Esophagus muscularis mucosa (tissue), 4 donors: ENCODE measurements around the gene IDE. TPM values are rescaled to one million over a fixed set of nuclear protein-coding genes. Genes with fewer than 3 reads are reported as not detected.
"Not testable (repeated sequence)": the region's sequence is repeated elsewhere in the genome, so short reads cannot be mapped to it uniquely, and the experiment has no call there.

Experiments used
- DNase-seq: peaks from one replicate; pipeline ENCODE4 v3.0.0-alpha.2; 2017; ENCODE audit errors: extremely low spot score
- H3K27ac ChIP-seq, 4 donors: fragments of 200-600 bp; sonication (generic); replicated peaks in 1 of 4; 1 replicate in 3 of 4; 2 replicates in 1 of 4; pipeline ENCODE4 v1.5.1; 2016 to 2019; ENCODE audit warnings: mild to moderate bottlenecking in 1 of 4
- H3K27me3 ChIP-seq, 4 donors: fragments of 200-600 bp; sonication (generic); one replicate each; pipeline versions ENCODE4 v1.5.1 to v1.6.0; 2016 to 2019
- H3K36me3 ChIP-seq, 4 donors: fragments of 200-600 bp; sonication (generic); one replicate each; pipeline ENCODE4 v1.5.1; 2016 to 2019
- H3K4me1 ChIP-seq, 4 donors: fragments of 200-600 bp; sonication (generic); one replicate each; pipeline ENCODE4 v1.5.1; 2016 to 2019
- H3K4me3 ChIP-seq, 4 donors: fragments of 200-600 bp; sonication (generic); 1 replicate in 2 of 4; 2 replicates in 2 of 4; pipeline ENCODE4 v1.5.1; 2016 to 2019; ENCODE audit warnings: mild to moderate bottlenecking in 4 of 4, moderate library complexity in 1 of 4
- H3K9me3 ChIP-seq, 4 donors: fragments of 200-600 bp; sonication (generic); 1 replicate in 3 of 4; 2 replicates in 1 of 4; pipeline ENCODE4 v1.5.1; 2016 to 2019
- CTCF ChIP-seq, 3 experiments: fragments of 200-600 bp in 2 of 3; fragments of 450-650 bp in 1 of 3; sonication (generic) in 2 of 3; IDR thresholded peaks; one replicate each; pipeline ENCODE4 v1.5.1; 2017 to 2019; ENCODE audit warnings: antibody characterized with exemption in 3 of 3, mild to moderate bottlenecking in 2 of 3, moderate library complexity in 1 of 3
- EP300 ChIP-seq: sonication (generic); formaldehyde crosslinking; IDR thresholded peaks from one replicate; pipeline ENCODE4 v1.6.1; 2017; ENCODE audit warnings: antibody characterized with exemption
- POLR2A ChIP-seq: fragments of 450-650 bp; IDR thresholded peaks from one replicate; pipeline ENCODE4 v1.6.1; 2017; ENCODE audit warnings: antibody characterized with exemption, moderate library complexity, mild to moderate bottlenecking, low read depth
- POLR2AphosphoS5 ChIP-seq, 2 donors: sonication (generic); formaldehyde crosslinking; IDR thresholded peaks; one replicate each; pipeline ENCODE4 v1.6.1; 2017; ENCODE audit warnings: antibody characterized with exemption in 2 of 2
- WGBS: methylation state at CpG from one replicate; pipeline ENCODE4 v1.1.5; 2018; 5-methylcytosine and 5-hydroxymethylcytosine counted together
- intact Hi-C: fragments of 100-400 bp; cut with DNase I; formaldehyde crosslinking; loops from one replicate; pipeline ENCODE4 v1.15.1; 2023
- total RNA-seq, 4 donors: library from RNA; depleted of rRNA; stranded (reverse); fragments of >200 nt; gene quantifications; one replicate each; pipeline versions ENCODE4 v1.1.0 to v1.2.1, GENCODE V29; 2016

Gene IDE
- total RNA-seq, 4 donors from 2014 or later = 27.0 to 33.1 (median 30.7) TPM

GRCh38 chr10:92405419-92405924 lies 168.4 kb downstream of the IDE start:
- Histone ChIP-seq H3K36me3 (no peaks in the 10 kb centered on the region), H3K27me3 (no peaks in the 10 kb centered on the region), H3K9me3 (no peaks in the 10 kb centered on the region), H3K27ac (no peak overlapping the region), H3K4me1 (no peaks in the 10 kb centered on the region), H3K4me3 (no peak overlapping the region)
- TF ChIP-seq POLR2A = no peak
- no peak for TF ChIP-seq POLR2AphosphoS5 (IDR thresholded peaks at IDR 0.05)
- TF ChIP-seq EP300 = no peak
- no peak for TF ChIP-seq CTCF (IDR thresholded peaks at IDR 0.05)
- WGBS = 84% methylated on average over 5 of the region's 6 CpGs
- intact Hi-C loops = no loop called here
- DNase-seq = no peak

GRCh38 chr10:92404612-92405418 lies 169.1 kb downstream of the IDE start:
- intact Hi-C loops = no loop called here
- DNase-seq = no peak
- Histone ChIP-seq H3K9me3 (peaks cover 0 to 1% (median under 1%) of the 10 kb centered on the region in 4 donors), H3K4me1 (no peaks in the 10 kb centered on the region), H3K4me3 (no peak overlapping the region), H3K36me3 (no peaks in the 10 kb centered on the region), H3K27me3 (no peaks in the 10 kb centered on the region), H3K27ac (no peak overlapping the region)
- WGBS = 65% methylated on average over 10 of the region's 10 CpGs
- TF ChIP-seq POLR2A (no peak), POLR2AphosphoS5 (IDR thresholded peaks at IDR 0.05) (no peak), CTCF (IDR thresholded peaks at IDR 0.05) (no peak), EP300 (no peak)

- H3K36me3 ChIP-seq, DNase-seq, H3K4me1 ChIP-seq, H3K27ac ChIP-seq, H3K27me3 ChIP-seq, intact Hi-C loops, H3K4me3 ChIP-seq: not testable (repeated sequence)
- 78% methylated on average over 5 of the region's 5 CpGs for WGBS
- H3K9me3 ChIP-seq = peaks cover 0 to 11% (median 5%) of the 10 kb centered on the region in 4 donors
These were observed 171.7 kb downstream of the IDE start for GRCh38 chr10:92402234-92402633.

Other genes with a start within 250 kb of the IDE start
- under 1 TPM; 0.33 to 0.80 (median 0.40) TPM for gene KIF11, start 19.0 kb upstream of the IDE start, total RNA-seq
- gene HHEX, start 115.9 kb upstream of the IDE start, total RNA-seq = 1 to 10 TPM; 4.6 to 8.6 (median 8.3) TPM